Choroid plexus epithelial cell (primary cell): Measurements from ENCODE around the gene DIP2C.
A peak's percentile ranks its signal among the peaks of the same experiment; 100 is the strongest.
"Not testable (repeated sequence)": the region's sequence is repeated elsewhere in the genome, so short reads cannot be mapped to it uniquely, and the experiment has no call there.

Experiments used
- DNase-seq: peaks from one replicate; pipeline ENCODE4 v3.0.0-alpha.2; 2010; ENCODE audit warnings: low read depth
- H3K4me3 ChIP-seq: 2 replicates; pipeline ENCODE4 v1.5.1; 2011; ENCODE audit warnings: low read depth, mild to moderate bottlenecking, control low read depth, low read length, moderate library complexity
- CTCF ChIP-seq: conservative IDR thresholded peaks from 2 replicates; pipeline ENCODE4 v1.5.1; 2011; ENCODE audit warnings: low read depth, mild to moderate bottlenecking, control low read depth, inconsistent platforms, low read length, moderate library complexity

DIP2C gene

GRCh38 chr10:682931-683447, 6.5 kb downstream of the DIP2C start:
- no peak for TF ChIP-seq CTCF
- DNase-seq, result no peak
- no peak overlapping the region for H3K4me3 ChIP-seq

GRCh38 chr10:681670-682318, 7.7 kb downstream of the DIP2C start:
- DNase-seq, result peak; percentile 66
- H3K4me3 ChIP-seq, result no peak overlapping the region
- TF ChIP-seq CTCF, result no peak

GRCh38 chr10:680745-681144, 8.7 kb downstream of the DIP2C start:
- no peak overlapping the region for H3K4me3 ChIP-seq
- no peak for DNase-seq
- TF ChIP-seq CTCF, result no peak

GRCh38 chr10:680146-680545, 9.3 kb downstream of the DIP2C start:
- H3K4me3 ChIP-seq, result no peak overlapping the region
- DNase-seq, result peak; percentile 21
- no peak for TF ChIP-seq CTCF

- no peak for DNase-seq
- no peak for TF ChIP-seq CTCF
- no peak overlapping the region for H3K4me3 ChIP-seq
Measured at GRCh38 chr10:679556-679955, 9.9 kb downstream of the DIP2C start.

GRCh38 chr10:678662-679005, 10.8 kb downstream of the DIP2C start:
- not testable (repeated sequence) for H3K4me3 ChIP-seq, DNase-seq

- no peak for TF ChIP-seq CTCF
- H3K4me3 ChIP-seq, result no peak overlapping the region
- DNase-seq, result no peak
Measured at GRCh38 chr10:677750-678661, 11.5 kb downstream of the DIP2C start.
